HepG2 (cell line): Measurements from ENCODE around the gene NIFK.

ENCODE experiments used
- CBX1 ChIP-seq: IDR thresholded peaks from one replicate; pipeline ENCODE4 v1.6.1; 2016; ENCODE audit warnings: antibody characterized with exemption, low read depth
- PAF1 ChIP-seq: IDR thresholded peaks from 2 replicates; pipeline ENCODE4 v1.6.1; 2016; ENCODE audit warnings: missing genetic modification reagents, missing compliant biosample characterization
- YY1 ChIP-seq: IDR thresholded peaks from 2 replicates; pipeline ENCODE4 v1.6.1; 2011; ENCODE audit warnings: low read length, low read depth, moderate library complexity, mild to moderate bottlenecking; ENCODE audit not compliant: insufficient read depth, insufficient replicate concordance
- ZMYM2 ChIP-seq: sonication (generic); formaldehyde crosslinking; IDR thresholded peaks from 2 replicates; pipeline ENCODE4 v1.8.0; 2022; ENCODE audit warnings: mild to moderate bottlenecking, missing genetic modification reagents
- ZNF12 ChIP-seq: sonication (generic); formaldehyde crosslinking; IDR thresholded peaks from 2 replicates; pipeline ENCODE4 v1.5.0; 2020; ENCODE audit warnings: missing genetic modification reagents
- TF ChIP-seq, protein P1 (sequence below): sonication (generic); formaldehyde crosslinking; IDR thresholded peaks from 2 replicates; pipeline ENCODE4 v1.5.0; 2020; ENCODE audit warnings: missing genetic modification reagents
- TF ChIP-seq, protein P2 (sequence below): sonication (generic); formaldehyde crosslinking; IDR thresholded peaks from 2 replicates; pipeline ENCODE4 v1.5.0; 2020; ENCODE audit warnings: missing genetic modification reagents
- TF ChIP-seq, protein P3 (sequence below): IDR thresholded peaks from 2 replicates; pipeline ENCODE4 v1.6.1; 2016; ENCODE audit warnings: missing compliant biosample characterization, missing genetic modification reagents, borderline replicate concordance

DNA sequence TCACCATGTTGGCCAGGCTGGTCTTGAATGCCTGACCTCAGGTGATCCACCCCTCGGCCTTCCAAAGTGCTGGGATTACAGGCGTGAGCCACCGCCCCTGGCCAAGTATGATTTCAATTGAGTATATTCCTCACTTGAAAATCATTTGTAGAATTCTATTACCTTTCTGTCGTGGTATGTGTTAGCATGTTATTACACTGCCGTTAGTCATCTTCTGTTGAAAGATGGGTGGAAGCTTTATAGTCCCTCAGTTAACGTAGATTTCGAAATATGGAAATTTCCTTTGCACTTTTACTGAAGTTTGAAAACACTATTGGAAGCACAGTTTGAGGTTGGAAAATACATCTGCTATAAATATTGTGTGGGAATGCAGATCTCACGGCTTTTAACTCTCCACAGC lies 14.7 kb downstream of the NIFK start:
- TF ChIP-seq ZNF12 (no peak), ZMYM2 (CRISPR knock-in tag) (no peak), YY1 (no peak), PAF1 (CRISPR knock-in tag) (no peak), CBX1 (no peak)
- TF ChIP-seq, protein P1, sequence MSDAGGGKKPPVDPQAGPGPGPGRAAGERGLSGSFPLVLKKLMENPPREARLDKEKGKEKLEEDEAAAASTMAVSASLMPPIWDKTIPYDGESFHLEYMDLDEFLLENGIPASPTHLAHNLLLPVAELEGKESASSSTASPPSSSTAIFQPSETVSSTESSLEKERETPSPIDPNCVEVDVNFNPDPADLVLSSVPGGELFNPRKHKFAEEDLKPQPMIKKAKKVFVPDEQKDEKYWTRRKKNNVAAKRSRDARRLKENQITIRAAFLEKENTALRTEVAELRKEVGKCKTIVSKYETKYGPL (CRISPR knock-in tag): no peak
- TF ChIP-seq, protein P2, sequence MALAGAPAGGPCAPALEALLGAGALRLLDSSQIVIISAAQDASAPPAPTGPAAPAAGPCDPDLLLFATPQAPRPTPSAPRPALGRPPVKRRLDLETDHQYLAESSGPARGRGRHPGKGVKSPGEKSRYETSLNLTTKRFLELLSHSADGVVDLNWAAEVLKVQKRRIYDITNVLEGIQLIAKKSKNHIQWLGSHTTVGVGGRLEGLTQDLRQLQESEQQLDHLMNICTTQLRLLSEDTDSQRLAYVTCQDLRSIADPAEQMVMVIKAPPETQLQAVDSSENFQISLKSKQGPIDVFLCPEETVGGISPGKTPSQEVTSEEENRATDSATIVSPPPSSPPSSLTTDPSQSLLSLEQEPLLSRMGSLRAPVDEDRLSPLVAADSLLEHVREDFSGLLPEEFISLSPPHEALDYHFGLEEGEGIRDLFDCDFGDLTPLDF (CRISPR knock-in tag): no peak
- TF ChIP-seq, protein P3, sequence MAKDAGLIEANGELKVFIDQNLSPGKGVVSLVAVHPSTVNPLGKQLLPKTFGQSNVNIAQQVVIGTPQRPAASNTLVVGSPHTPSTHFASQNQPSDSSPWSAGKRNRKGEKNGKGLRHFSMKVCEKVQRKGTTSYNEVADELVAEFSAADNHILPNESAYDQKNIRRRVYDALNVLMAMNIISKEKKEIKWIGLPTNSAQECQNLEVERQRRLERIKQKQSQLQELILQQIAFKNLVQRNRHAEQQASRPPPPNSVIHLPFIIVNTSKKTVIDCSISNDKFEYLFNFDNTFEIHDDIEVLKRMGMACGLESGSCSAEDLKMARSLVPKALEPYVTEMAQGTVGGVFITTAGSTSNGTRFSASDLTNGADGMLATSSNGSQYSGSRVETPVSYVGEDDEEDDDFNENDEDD (CRISPR knock-in tag): no peak
